Left ventricle myocardium inferior (tissue), 1 donor: ENCODE data around the gene KNSTRN. TPM values are rescaled to one million over a fixed set of nuclear protein-coding genes. Genes with fewer than 3 reads are reported as not detected.

Experiments used
- DNase-seq: peaks from one replicate; pipeline ENCODE4 v3.0.0-alpha.2; 2020
- H3K27ac ChIP-seq: fragments of 200-600 bp; replicated peaks from 2 replicates; pipeline ENCODE4 v1.8.0; 2021
- H3K27me3 ChIP-seq: fragments of 200-600 bp; 2 replicates; pipeline ENCODE4 v1.8.0; 2021; ENCODE audit warnings: low read depth
- H3K36me3 ChIP-seq: fragments of 200-600 bp; 2 replicates; pipeline ENCODE4 v1.8.0; 2021
- H3K4me1 ChIP-seq: fragments of 200-600 bp; 2 replicates; pipeline ENCODE4 v1.8.0; 2021
- H3K4me3 ChIP-seq: fragments of 200-600 bp; 2 replicates; pipeline ENCODE4 v1.8.0; 2021; ENCODE audit warnings: mild to moderate bottlenecking, moderate library complexity
- H3K9me3 ChIP-seq: fragments of 200-600 bp; replicated peaks from 2 replicates; pipeline ENCODE4 v1.8.0; 2021
- CTCF ChIP-seq: fragments of 200-600 bp; IDR thresholded peaks from 2 replicates; pipeline ENCODE4 v1.8.0; 2021; ENCODE audit warnings: antibody characterized with exemption, mild to moderate bottlenecking, borderline replicate concordance
- intact Hi-C: fragments of 100-400 bp; cut with micrococcal nuclease; formaldehyde crosslinking; loops from one replicate; pipeline ENCODE4 v1.11.0; 2022
- total RNA-seq: library from RNA; stranded (reverse); fragmentation: NEBNext Ultra II Directional; extraction: Animal tissue kit (Norgen Biotek cat#: 25700); gene quantifications from one replicate; pipeline ENCODE4 v1.2.1, GENCODE V29; 2021
- donor health status: DM: no; HTN: yes; CAD: no; lungs with severe emphysema.

Gene KNSTRN
- total RNA-seq, 1 donor from 2014 or later: 9.0 TPM

DNA sequence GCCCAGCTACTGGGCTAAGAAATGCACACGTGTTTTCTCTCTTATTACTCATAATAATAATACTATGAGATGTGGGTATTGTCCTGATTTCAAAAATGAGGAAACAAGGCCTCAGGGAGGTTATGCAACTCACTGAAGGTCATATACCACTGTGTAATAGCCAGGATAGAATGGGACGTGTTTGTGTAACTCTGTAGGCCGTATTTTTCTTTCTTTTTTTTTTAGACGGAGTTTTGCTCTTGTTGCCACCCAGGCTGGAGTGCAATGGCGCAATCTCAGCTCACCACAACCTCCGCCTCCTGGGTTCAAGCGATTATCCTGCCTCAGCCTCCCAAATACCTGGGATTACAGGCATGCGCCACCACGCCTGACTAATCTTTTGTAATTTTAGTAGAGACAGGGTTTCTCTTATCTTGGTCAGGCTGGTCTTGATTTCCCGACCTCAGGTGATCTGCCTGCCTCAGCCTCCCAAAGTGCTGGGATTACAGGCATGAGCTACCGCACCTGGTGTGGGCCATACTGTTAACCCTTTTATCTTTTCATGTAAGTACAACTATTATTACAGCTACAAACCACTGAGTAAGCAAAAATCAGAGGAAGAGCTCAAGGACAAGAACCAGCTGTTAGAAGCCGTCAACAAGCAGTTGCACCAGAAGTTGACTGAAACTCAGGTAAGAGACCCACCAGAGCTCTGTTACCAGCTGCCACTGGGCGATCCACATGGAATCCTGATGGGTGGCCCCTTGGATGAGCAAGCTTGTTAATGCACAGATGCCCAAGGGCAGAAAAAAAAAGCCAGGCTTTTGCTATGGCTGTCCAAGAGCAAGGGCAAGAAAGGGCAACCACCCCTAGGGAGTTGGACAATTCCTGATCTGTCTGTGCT lies 6.7 kb downstream of the KNSTRN start:
- intact Hi-C loops: no loop called here
- DNase-seq: no peak
- Histone ChIP-seq H3K4me1 (peaks cover under 1% of the 10 kb centered on the region), H3K27ac (no peak overlapping the region), H3K27me3 (no peaks in the 10 kb centered on the region), H3K36me3 (peaks cover 53% of the 10 kb centered on the region), H3K4me3 (no peak overlapping the region), H3K9me3 (no peaks in the 10 kb centered on the region)
- TF ChIP-seq CTCF: no peak

DNA sequence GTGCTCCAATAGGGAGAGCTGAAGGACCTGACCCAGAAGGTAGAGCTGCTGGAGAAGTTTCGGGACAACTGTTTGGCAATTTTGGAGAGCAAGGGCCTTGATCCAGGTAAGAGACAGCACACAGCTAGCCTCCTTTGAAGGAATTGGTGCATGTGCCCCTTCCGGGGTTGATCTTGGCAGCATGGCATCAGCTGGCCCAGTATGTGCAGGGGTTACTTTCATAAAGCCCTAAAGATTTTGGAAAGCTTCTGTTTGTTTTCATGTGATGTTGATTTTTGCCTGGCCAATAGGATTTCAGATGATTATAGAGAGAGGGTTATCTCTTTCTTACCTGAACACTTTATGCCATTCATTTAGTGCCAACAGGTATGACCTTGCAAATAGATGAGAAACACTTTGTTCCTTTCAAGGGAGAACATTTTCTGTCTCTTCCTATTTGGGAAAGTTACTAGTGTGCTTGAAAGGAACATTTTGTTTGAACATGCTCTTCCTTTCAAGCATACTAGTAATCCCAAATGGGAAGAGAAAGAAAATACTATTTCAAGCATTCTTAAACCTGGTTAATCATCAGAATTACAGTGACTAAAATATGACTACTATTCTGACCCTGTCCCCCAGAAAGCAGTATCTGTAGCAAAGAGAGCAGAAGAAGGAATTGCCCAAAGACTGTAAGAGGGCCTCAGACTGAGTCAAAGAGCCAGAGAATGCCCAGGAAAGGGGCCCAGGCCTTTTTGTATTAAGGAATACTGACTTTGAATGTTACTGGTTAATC lies 7.5 kb downstream of the KNSTRN start:
- Histone ChIP-seq H3K4me3 (no peak overlapping the region), H3K4me1 (no peaks in the 10 kb centered on the region), H3K27ac (no peak overlapping the region), H3K27me3 (no peaks in the 10 kb centered on the region), H3K9me3 (no peaks in the 10 kb centered on the region), H3K36me3 (peaks cover 54% of the 10 kb centered on the region)
- TF ChIP-seq CTCF: no peak
- intact Hi-C loops: no loop called here
- DNase-seq: no peak

- no peak overlapping the region for H3K4me3 ChIP-seq
- no peaks in the 10 kb centered on the region for H3K9me3 ChIP-seq
- peaks cover 4% of the 10 kb centered on the region for H3K4me1 ChIP-seq
- no peaks in the 10 kb centered on the region for H3K27me3 ChIP-seq
- TF ChIP-seq CTCF: no peak
- H3K36me3 ChIP-seq: peaks cover 42% of the 10 kb centered on the region
- no peak overlapping the region for H3K27ac ChIP-seq
- DNase-seq: no peak
- intact Hi-C loops: no loop called here
These were observed 10.7 kb downstream of the KNSTRN start for GRCh38 chr15:40392986-40393948.

- Histone ChIP-seq H3K4me3 (no peak overlapping the region), H3K9me3 (no peaks in the 10 kb centered on the region), H3K27me3 (no peaks in the 10 kb centered on the region), H3K4me1 (peaks cover 4% of the 10 kb centered on the region), H3K27ac (peak overlapping the region; percentile 42), H3K36me3 (peaks cover 15% of the 10 kb centered on the region)
- intact Hi-C loops: no loop called here
- TF ChIP-seq CTCF: no peak
- no peak for DNase-seq
These were observed 15.3 kb downstream of the KNSTRN start for GRCh38 chr15:40397688-40398412.
